Osteoblast (primary cell): ENCODE results near the gene MSRB1. TPM values are rescaled to one million over a fixed set of nuclear protein-coding genes. Genes with fewer than 3 reads are reported as not detected.

Source experiments
- DNase-seq: peaks from one replicate; pipeline ENCODE4 v3.0.0; 2011; ENCODE audit warnings: low spot score, mixed read lengths; ENCODE audit not compliant: insufficient read length; ENCODE audit errors: missing footprints
- H2AFZ ChIP-seq: 2 replicates; pipeline ENCODE4 v1.6.0; 2011; ENCODE audit warnings: mild to moderate bottlenecking, low read length
- H3K27ac ChIP-seq: 2 replicates; pipeline ENCODE4 v1.5.1; 2011; ENCODE audit warnings: mild to moderate bottlenecking, low read depth, low read length, moderate library complexity
- H3K27me3 ChIP-seq: 2 replicates; pipeline ENCODE4 v1.6.0; 2012; ENCODE audit warnings: mild to moderate bottlenecking, control low read depth, inconsistent platforms, low read length, moderate library complexity; ENCODE audit not compliant: insufficient read depth
- H3K36me3 ChIP-seq: 2 replicates; pipeline ENCODE4 v1.5.1; 2011; ENCODE audit warnings: mild to moderate bottlenecking, low read length, control low read depth, moderate library complexity; ENCODE audit not compliant: insufficient read depth
- H3K4me1 ChIP-seq: 2 replicates; pipeline ENCODE4 v1.5.1; 2011; ENCODE audit warnings: mild to moderate bottlenecking, low read length, control low read depth, moderate library complexity; ENCODE audit not compliant: insufficient read depth
- H3K4me2 ChIP-seq: 2 replicates; pipeline ENCODE4 v1.6.0; 2011; ENCODE audit warnings: mild to moderate bottlenecking, low read length; ENCODE audit not compliant: insufficient read depth
- H3K4me3 ChIP-seq: fragments of 200-600 bp; sonication (generic); 3 replicates; pipeline ENCODE4 v1.5.1; 2012; ENCODE audit warnings: mild to moderate bottlenecking, low read length, inconsistent platforms; ENCODE audit not compliant: insufficient read depth
- H3K79me2 ChIP-seq: 2 replicates; pipeline ENCODE4 v1.6.0; 2012; ENCODE audit warnings: mild to moderate bottlenecking, low read length, control low read depth, inconsistent platforms; ENCODE audit not compliant: insufficient read depth
- H3K9me3 ChIP-seq: 2 replicates; pipeline ENCODE4 v1.5.1; 2011; ENCODE audit warnings: low read depth, low read length, control low read depth
- H4K20me1 ChIP-seq: 2 replicates; pipeline ENCODE4 v1.6.0; 2012; ENCODE audit warnings: mild to moderate bottlenecking, low read length, control low read depth; ENCODE audit not compliant: insufficient read depth
- CTCF ChIP-seq: IDR thresholded peaks from 2 replicates; pipeline ENCODE4 v1.5.1; 2011; ENCODE audit warnings: mild to moderate bottlenecking, low read depth, low read length, moderate library complexity; ENCODE audit errors: extremely low read depth
- total RNA-seq: library from RNA; depleted of rRNA; stranded (reverse); fragments of >200 nt; gene quantifications from 2 replicates; pipeline ENCODE4 v1.2.3, GENCODE V29; 2012

Gene MSRB1
- total RNA-seq, 1 donor = 18.1 TPM

- Histone ChIP-seq H3K9me3 (no peaks in the 10 kb centered on the region), H3K79me2 (peaks cover 31% of the 10 kb centered on the region), H4K20me1 (no peaks in the 10 kb centered on the region), H3K4me1 (peaks cover 10% of the 10 kb centered on the region), H3K4me3 (peak within 1 kb of the TSS; percentile 98), H3K27ac (peak within 1 kb of the TSS; percentile 94), H3K36me3 (peaks cover 22% of the 10 kb centered on the region), H2AFZ (peak within 1 kb of the TSS; percentile 95), H3K4me2 (peak within 1 kb of the TSS; percentile 98), H3K27me3 (no peaks in the 10 kb centered on the region)
- peak; percentile 100 for DNase-seq
- TF ChIP-seq CTCF = no peak
Measured at GRCh38 chr16:1971796-1972489, 28.9 kb upstream of the MSRB1 start, which contains the start of gene TBL3. Gene TBL3, plus strand, starts transcription at chr16:1972053. Its CDS starts 112 bp downstream, at chr16:1972165.

- Histone ChIP-seq H4K20me1 (peaks cover 9% of the 10 kb centered on the region), H3K27ac (no peak overlapping the region), H2AFZ (no peak overlapping the region), H3K4me2 (no peak overlapping the region), H3K9me3 (no peaks in the 10 kb centered on the region), H3K79me2 (peaks cover 52% of the 10 kb centered on the region), H3K4me1 (peaks cover 24% of the 10 kb centered on the region), H3K27me3 (no peaks in the 10 kb centered on the region), H3K4me3 (no peak overlapping the region), H3K36me3 (peaks cover 8% of the 10 kb centered on the region)
- no peak for TF ChIP-seq CTCF
- peak; percentile 64 for DNase-seq
Measured at GRCh38 chr16:1968146-1968953, 25.4 kb upstream of the MSRB1 start.

- DNase-seq = peak; percentile 31
- H3K27ac ChIP-seq = peak within 1 kb of the TSS; percentile 93
- no peak within 1 kb of the TSS for H2AFZ ChIP-seq
- peaks cover 25% of the 10 kb centered on the region for H3K4me1 ChIP-seq
- H3K36me3 ChIP-seq = peaks cover 25% of the 10 kb centered on the region
- peak within 1 kb of the TSS; percentile 91 for H3K4me3 ChIP-seq
- H3K9me3 ChIP-seq = no peaks in the 10 kb centered on the region
- H3K27me3 ChIP-seq = no peaks in the 10 kb centered on the region
- peaks cover 55% of the 10 kb centered on the region for H3K79me2 ChIP-seq
- H4K20me1 ChIP-seq = peaks cover 27% of the 10 kb centered on the region
- peak within 1 kb of the TSS; percentile 97 for H3K4me2 ChIP-seq
- TF ChIP-seq CTCF = no peak
Measured at GRCh38 chr16:1966460-1966859, 23.5 kb upstream of the MSRB1 start, which contains the start of gene RNF151. Gene RNF151, plus strand, starts transcription at chr16:1966856. Its CDS starts 26 bp downstream, at chr16:1966882.
